H1 (cell line): ENCODE data around the gene RAB3A. TPM values are rescaled to one million over a fixed set of nuclear protein-coding genes. Genes with fewer than 3 reads are reported as not detected.
A peak's percentile ranks its signal among the peaks of the same experiment; 100 is the strongest.

Experiments
- CTCF ChIA-PET: fragments of 300-600 bp; sonication (Branson Sonifier 250); formaldehyde crosslinking; loops from one replicate; lab custom pipeline; 2021; ENCODE audit not compliant: partially characterized antibody; lab: Charles Lee
- POLR2A ChIA-PET: fragments of 300-600 bp; sonication (Branson Sonifier 250); formaldehyde crosslinking; loops from one replicate; lab custom pipeline; 2021; ENCODE audit warnings: inconsistent platforms; ENCODE audit not compliant: partially characterized antibody; lab: Charles Lee
- DNase-seq, 2 experiments: peaks; one replicate each; pipeline versions ENCODE4 v3.0.0 to v3.0.0-alpha.2; 2010 to 2022; ENCODE audit warnings: low spot score in 2 of 2, low read depth in 1 of 2, mixed read lengths in 1 of 2
- FAIRE-seq: peaks from 2 replicates; lab custom pipeline; 2011; peaks lifted over from hg19 to GRCh38; lab: Jason Lieb, UNC
- H2AFZ ChIP-seq: 2 replicates; pipeline ENCODE4 v1.8.1; 2012; ENCODE audit warnings: low read length, inconsistent platforms
- H2AK5ac ChIP-seq: 2 replicates; pipeline ENCODE4 v1.6.1; 2013; ENCODE audit warnings: low read depth, low read length
- H2BK120ac ChIP-seq: replicated peaks from 2 replicates; pipeline ENCODE3; 2013; ENCODE audit warnings: low read depth, low read length, inconsistent platforms
- H2BK12ac ChIP-seq: 2 replicates; pipeline ENCODE4 v1.6.1; 2013; ENCODE audit warnings: low read depth, low read length
- H2BK15ac ChIP-seq: 2 replicates; pipeline ENCODE4 v1.6.1; 2013; ENCODE audit warnings: low read length
- H2BK20ac ChIP-seq: 2 replicates; pipeline ENCODE4 v1.6.1; 2013; ENCODE audit warnings: low read length
- H2BK5ac ChIP-seq: 2 replicates; pipeline ENCODE4 v1.6.1; 2013; ENCODE audit warnings: low read depth, low read length
- H3K14ac ChIP-seq: 2 replicates; pipeline ENCODE4 v1.6.1; 2013; ENCODE audit warnings: inconsistent platforms; ENCODE audit not compliant: insufficient read length
- H3K18ac ChIP-seq: 2 replicates; pipeline ENCODE4 v1.6.1; 2013; ENCODE audit warnings: low read length; ENCODE audit errors: extremely low read depth
- H3K23ac ChIP-seq: 2 replicates; pipeline ENCODE4 v1.6.1; 2013; ENCODE audit warnings: inconsistent platforms; ENCODE audit not compliant: insufficient read length
- H3K23me2 ChIP-seq: 2 replicates; pipeline ENCODE4 v1.6.1; 2013; ENCODE audit warnings: low read depth, low read length
- H3K27ac ChIP-seq: 2 replicates; pipeline ENCODE4 v1.6.1; 2011; ENCODE audit warnings: low read depth, low read length, inconsistent platforms
- H3K27me3 ChIP-seq, 4 experiments: replicated peaks in 1 of 4; 1 replicate in 1 of 4; 2 replicates in 3 of 4; pipeline versions ENCODE4 v1.6.1 to v1.8.1; 2011 to 2013; ENCODE audit warnings: low read length in 3 of 4, mild to moderate bottlenecking in 3 of 4, inconsistent platforms in 2 of 4, mixed read lengths in 2 of 4, moderate library complexity in 1 of 4; ENCODE audit not compliant: control insufficient read depth in 3 of 4, insufficient read depth in 3 of 4; ENCODE audit errors: extremely low read depth in 1 of 4
- H3K36me3 ChIP-seq, 4 experiments: 2 replicates each; pipeline versions ENCODE4 v1.6.1 to v1.8.1; 2011 to 2013; ENCODE audit warnings: mild to moderate bottlenecking in 4 of 4, low read length in 3 of 4, moderate library complexity in 2 of 4, control low read depth in 1 of 4, inconsistent platforms in 1 of 4; ENCODE audit not compliant: insufficient read depth in 4 of 4, control insufficient read depth in 2 of 4
- H3K4ac ChIP-seq: replicated peaks from 2 replicates; pipeline ENCODE3; 2013; ENCODE audit warnings: low read length, low read depth, mixed read lengths, inconsistent platforms; ENCODE audit not compliant: insufficient read length
- H3K4me1 ChIP-seq, 4 experiments: replicated peaks in 1 of 4; 1 replicate in 1 of 4; 2 replicates in 3 of 4; pipeline versions ENCODE4 v1.6.1 to v1.8.1; 2011 to 2013; ENCODE audit warnings: low read length in 3 of 4, inconsistent platforms in 2 of 4, mixed read lengths in 1 of 4; ENCODE audit not compliant: insufficient read depth in 4 of 4, control insufficient read depth in 3 of 4
- H3K4me2 ChIP-seq, 2 experiments: 2 replicates each; pipeline versions ENCODE4 v1.6.1 to v1.8.1; 2011 to 2013; ENCODE audit warnings: low read depth in 2 of 2, low read length in 2 of 2, control low read depth in 1 of 2, inconsistent platforms in 1 of 2, mild to moderate bottlenecking in 1 of 2; ENCODE audit not compliant: insufficient read depth in 1 of 2
- H3K4me3 ChIP-seq, 4 experiments: fragments of 200-600, 300-600 bp in 1 of 4; sonication (generic), shearing (Covaris generic), sonication (Bioruptor Twin) in 1 of 4; 2 replicates each; pipeline versions ENCODE4 v1.5.1 to v1.8.1; 2011 to 2016; ENCODE audit warnings: low read length in 4 of 4, low read depth in 3 of 4, control low read depth in 2 of 4, inconsistent platforms in 2 of 4, mild to moderate bottlenecking in 2 of 4, mixed read lengths in 1 of 4, moderate library complexity in 1 of 4; ENCODE audit not compliant: insufficient read depth in 2 of 4; ENCODE audit errors: extremely low read depth in 1 of 4
- H3K56ac ChIP-seq: replicated peaks from 2 replicates; pipeline ENCODE3; 2013; ENCODE audit warnings: low read depth, mild to moderate bottlenecking, mixed read lengths, low read length, inconsistent platforms; ENCODE audit not compliant: insufficient read length
- H3K79me1 ChIP-seq: 2 replicates; pipeline ENCODE4 v1.6.1; 2013; ENCODE audit warnings: low read depth, low read length, control low read depth
- H3K79me2 ChIP-seq, 2 experiments: 2 replicates each; pipeline versions ENCODE4 v1.6.1 to v1.8.1; 2012 to 2013; ENCODE audit warnings: low read length in 2 of 2, mild to moderate bottlenecking in 2 of 2, inconsistent platforms in 1 of 2; ENCODE audit not compliant: insufficient read depth in 2 of 2, control insufficient read depth in 1 of 2
- H3K9ac ChIP-seq, 4 experiments: replicated peaks in 1 of 4; 1 replicate in 1 of 4; 2 replicates in 3 of 4; pipeline versions ENCODE4 v1.6.1 to v1.8.1; 2011 to 2013; ENCODE audit warnings: low read depth in 3 of 4, low read length in 3 of 4, control low read depth in 2 of 4, mild to moderate bottlenecking in 2 of 4, moderate library complexity in 2 of 4, inconsistent platforms in 1 of 4; ENCODE audit errors: extremely low read depth in 1 of 4
- H3K9me3 ChIP-seq, 2 experiments: 2 replicates each; pipeline versions ENCODE4 v1.6.1 to v1.8.1; 2012 to 2013; ENCODE audit warnings: mild to moderate bottlenecking in 2 of 2, moderate library complexity in 2 of 2, control low read depth in 1 of 2, inconsistent platforms in 1 of 2, low read depth in 1 of 2, low read length in 1 of 2, mixed read lengths in 1 of 2; ENCODE audit not compliant: insufficient read depth in 2 of 2
- H4K20me1 ChIP-seq, 2 experiments: replicated peaks in 1 of 2; 2 replicates each; pipeline versions ENCODE3 to v1.8.1; 2011 to 2013; ENCODE audit warnings: inconsistent platforms in 2 of 2, low read length in 2 of 2, mild to moderate bottlenecking in 1 of 2; ENCODE audit not compliant: insufficient read depth in 2 of 2, control insufficient read depth in 1 of 2
- H4K5ac ChIP-seq: 2 replicates; pipeline ENCODE4 v1.6.1; 2013; ENCODE audit warnings: low read length, low read depth, mixed read lengths, inconsistent platforms; ENCODE audit not compliant: insufficient read length
- H4K8ac ChIP-seq: 2 replicates; pipeline ENCODE4 v1.8.0; 2013; ENCODE audit warnings: mild to moderate bottlenecking, moderate library complexity, low read length, inconsistent platforms; ENCODE audit not compliant: insufficient read depth; ENCODE audit errors: extremely low read depth
- H4K91ac ChIP-seq: replicated peaks from 2 replicates; pipeline ENCODE3; 2013; ENCODE audit warnings: low read length, mixed read lengths, inconsistent platforms; ENCODE audit not compliant: insufficient read length
- BRCA1 ChIP-seq: IDR thresholded peaks from 2 replicates; pipeline ENCODE4 v1.6.1; 2012; ENCODE audit warnings: low read depth, low read length, improper control_type of control experiment
- EGR1 ChIP-seq: IDR thresholded peaks from 2 replicates; pipeline ENCODE4 v1.6.1; 2011; ENCODE audit warnings: low read depth, low read length, borderline replicate concordance
- FOSL1 ChIP-seq: IDR thresholded peaks from 2 replicates; pipeline ENCODE4 v1.6.1; 2011; ENCODE audit warnings: mild to moderate bottlenecking, low read depth, low read length, moderate library complexity; ENCODE audit not compliant: insufficient read depth
- NANOG ChIP-seq: IDR thresholded peaks from 2 replicates; pipeline ENCODE4 v1.6.1; 2011; ENCODE audit warnings: low read length, low read depth, mild to moderate bottlenecking, inconsistent platforms; ENCODE audit not compliant: insufficient read depth, poor library complexity, severe bottlenecking
- SAP30 ChIP-seq: fragments of 300-600 bp; sonication (generic); IDR thresholded peaks from 2 replicates; pipeline ENCODE4 v1.7.1; 2012; ENCODE audit warnings: low read length, moderate library complexity, mild to moderate bottlenecking, inconsistent platforms; ENCODE audit not compliant: insufficient read depth, insufficient replicate concordance
- SIN3A ChIP-seq, 2 experiments: IDR thresholded peaks in 1 of 2; conservative IDR thresholded peaks in 1 of 2; 2 replicates each; pipeline ENCODE4 v1.6.1; 2011 to 2012; ENCODE audit warnings: low read length in 2 of 2, improper control_type of control experiment in 1 of 2, low read depth in 1 of 2, mild to moderate bottlenecking in 1 of 2
- SP1 ChIP-seq: IDR thresholded peaks from 2 replicates; pipeline ENCODE4 v1.6.1; 2011; ENCODE audit warnings: low read depth, low read length
- SUZ12 ChIP-seq: fragments of 200-600 bp; sonication (generic); IDR thresholded peaks from 2 replicates; pipeline ENCODE4 v1.6.1; 2012; ENCODE audit warnings: mild to moderate bottlenecking, inconsistent platforms, low read length, moderate library complexity, mixed read lengths
- TEAD4 ChIP-seq: IDR thresholded peaks from 2 replicates; pipeline ENCODE4 v1.6.1; 2012; ENCODE audit warnings: low read depth, low read length, inconsistent platforms, mixed read lengths
- WGBS, 2 experiments: shearing (Covaris generic) in 1 of 2; methylation state at CpG; one replicate each; pipeline versions ENCODE4 v1.1.6 to v1.1.7; 2013 to 2015; ENCODE audit warnings: low lambda C conversion rate in 2 of 2, mixed read lengths in 2 of 2, inconsistent platforms in 1 of 2, low coverage in 1 of 2, missing lambda C conversion rate in 1 of 2; ENCODE audit not compliant: insufficient replicate concordance in 2 of 2, insufficient coverage in 1 of 2, insufficient read length in 1 of 2; ENCODE audit errors: extremely low coverage in 1 of 2, missing lambda C conversion rate in 1 of 2; 5-methylcytosine and 5-hydroxymethylcytosine counted together
- polyA plus RNA-seq, 7 experiments: library from polyadenylated mRNA; depleted of rRNA in 3 of 7; stranded (reverse) in 5 of 7; unstranded in 2 of 7; fragments of >200 nt in 5 of 7; fragments of 200-250 nt in 2 of 7; gene quantifications; 1 replicate in 5 of 7; 2 replicates in 1 of 7; 4 replicates in 1 of 7; pipeline versions ENCODE4 v1.2.1 to v1.2.3, GENCODE V29; 2011 to 2013; ENCODE audit warnings: missing spikeins in 2 of 7, mixed read lengths in 2 of 7
- total RNA-seq: library from RNA; stranded (reverse); fragmentation: NEBNext Ultra II Directional; extraction: Animal tissue kit (Norgen Biotek cat#: 25700); gene quantifications from 2 replicates; pipeline ENCODE4 v1.2.1, GENCODE V29; 2021
- TF ChIP-seq, protein P1 (sequence below): IDR thresholded peaks from 2 replicates; pipeline ENCODE4 v1.6.1; 2011; ENCODE audit warnings: low read length, improper control_type of control experiment

Gene RAB3A
- total and polyA plus RNA-seq, 2 of the 8 experiments (the other 6 are each of a cell fraction or from before 2014, with no cell fraction given): 13.6 to 14.2 TPM

DNA sequence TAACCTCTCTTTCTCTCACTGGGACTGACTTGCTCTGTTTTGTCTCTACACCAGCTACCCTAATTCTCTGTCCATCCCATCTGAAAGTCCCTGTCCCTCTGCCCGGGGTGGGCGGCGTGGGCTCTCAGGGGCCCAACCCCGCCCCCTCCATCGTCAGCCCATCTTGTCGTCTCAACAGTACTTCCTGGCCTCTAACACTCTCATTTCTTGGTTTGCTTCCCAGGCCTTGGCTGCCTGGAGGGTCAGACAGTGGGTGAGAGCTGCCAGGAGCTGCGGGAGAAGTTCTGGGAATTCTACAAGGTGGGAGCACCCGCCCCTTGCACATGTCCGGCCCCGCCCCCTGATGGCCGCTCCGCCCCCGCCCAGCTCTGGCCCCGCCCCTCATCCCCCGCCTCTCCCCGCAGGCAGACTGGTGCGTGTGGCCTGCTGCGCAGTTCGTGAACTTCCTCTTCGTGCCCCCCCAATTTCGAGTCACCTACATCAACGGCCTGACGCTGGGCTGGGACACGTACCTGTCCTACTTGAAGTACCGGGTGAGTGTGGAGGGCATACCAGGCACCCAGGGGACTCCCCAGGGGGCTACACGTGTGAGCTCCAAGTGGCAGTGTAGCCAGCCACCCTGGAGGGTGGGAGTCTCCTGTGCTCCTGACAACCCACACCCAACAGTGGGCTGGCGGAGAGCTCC, 9.1 kb downstream of the RAB3A start:
- Histone ChIP-seq H3K9ac (no peak overlapping the region), H2BK12ac (no peak overlapping the region), H3K27ac (no peak overlapping the region), H2AFZ (no peak overlapping the region), H3K36me3 (peaks cover 9 to 26% (median 10%) of the 10 kb centered on the region in 4 experiments; a peak in 6 of 8 replicates), H3K9me3 (no peaks in the 10 kb centered on the region), H4K8ac (peak overlapping the region; percentile 58; the same call in 1 of the 2 replicates), H2BK15ac (no peak overlapping the region), H3K56ac (no peak overlapping the region), H2BK5ac (no peak overlapping the region), H3K18ac (no peak overlapping the region), H3K4me1 (peaks cover 5 to 12% (median 8%) of the 10 kb centered on the region in 4 experiments), H3K27me3 (no peaks in the 10 kb centered on the region), H2BK120ac (no peak overlapping the region), H2AK5ac (no peak overlapping the region), H3K23ac (no peak overlapping the region), H4K20me1 (peaks cover 3 to 22% of the 10 kb centered on the region in 2 experiments), H3K4me2 (peak overlapping the region; percentile 93 to 94), H2BK20ac (no peak overlapping the region), H4K91ac (no peak overlapping the region), H3K14ac (no peak overlapping the region), H3K4me3 (peak overlapping the region in 3 of 4 experiments; percentile 85 to 96 (median 93); a peak in 5 of 8 replicates), H3K79me2 (peaks cover 0 to 4% of the 10 kb centered on the region in 2 experiments; a peak in 1 of 4 replicates), H3K79me1 (peaks cover 6% of the 10 kb centered on the region; the same call in 1 of the 2 replicates), H3K23me2 (peaks cover 10% of the 10 kb centered on the region), H4K5ac (no peak overlapping the region), H3K4ac (no peak overlapping the region)
- POLR2A ChIA-PET: interaction anchor here (0.9 to 5.8 kb wide), 9 partner anchors 9 to 527 kb away, joined by 3 to 38 read pairs (median 4); partner anchors contain the start of genes IFI30, JUND and RAB3A
- FAIRE-seq (no peak), DNase-seq (peak in 1 of 2 experiments; percentile 76)
- 63% methylated on average over 20 of the region's 27 CpGs; no CpG with 5 or more reads in 1 of the 2 experiments for WGBS, 2 experiments
- CTCF ChIA-PET: interaction anchor here (0.5 to 2.3 kb wide), 12 partner anchors 10 to 631 kb away, joined by 3 to 12 read pairs (median 4); a partner anchor contains a TSS
- TF ChIP-seq EGR1 (no peak), TEAD4 (no peak), FOSL1 (no peak), SP1 (no peak), SIN3A (conservative IDR thresholded peaks at IDR 0.05 in 1 of 2, IDR thresholded peaks at IDR 0.05 in 1 of 2; ENCODE audit: low read depth in 1 of 2, low read length in 2 of 2) (no peak), SUZ12 (no peak), SAP30 (no peak), NANOG (no peak), BRCA1 (no peak)
- TF ChIP-seq, protein P1, sequence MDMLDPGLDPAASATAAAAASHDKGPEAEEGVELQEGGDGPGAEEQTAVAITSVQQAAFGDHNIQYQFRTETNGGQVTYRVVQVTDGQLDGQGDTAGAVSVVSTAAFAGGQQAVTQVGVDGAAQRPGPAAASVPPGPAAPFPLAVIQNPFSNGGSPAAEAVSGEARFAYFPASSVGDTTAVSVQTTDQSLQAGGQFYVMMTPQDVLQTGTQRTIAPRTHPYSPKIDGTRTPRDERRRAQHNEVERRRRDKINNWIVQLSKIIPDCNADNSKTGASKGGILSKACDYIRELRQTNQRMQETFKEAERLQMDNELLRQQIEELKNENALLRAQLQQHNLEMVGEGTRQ: no peak
